Fibroblast of mammary gland (primary cell): ENCODE results near the gene RGPD3.

Experiments used
- DNase-seq: peaks from one replicate; pipeline ENCODE4 v3.0.0-alpha.2; 2010; ENCODE audit warnings: low read depth
- H3K4me3 ChIP-seq: 2 replicates; pipeline ENCODE4 v1.5.1; 2011; ENCODE audit warnings: low read depth, mild to moderate bottlenecking, low read length, moderate library complexity; ENCODE audit not compliant: control insufficient read depth
- CTCF ChIP-seq: conservative IDR thresholded peaks from 2 replicates; pipeline ENCODE4 v1.5.1; 2011; ENCODE audit warnings: low read depth, low read length, inconsistent platforms; ENCODE audit not compliant: control insufficient read depth, insufficient read depth

Gene RGPD3

GRCh38 chr2:106356291-106356690 is 111.9 kb downstream of the RGPD3 start:
- TF ChIP-seq CTCF: no peak
- H3K4me3 ChIP-seq: no peak overlapping the region
- DNase-seq: no peak

GRCh38 chr2:106353676-106354075 is 114.5 kb downstream of the RGPD3 start:
- no peak for TF ChIP-seq CTCF
- no peak for DNase-seq
- no peak overlapping the region for H3K4me3 ChIP-seq

- TF ChIP-seq CTCF: no peak
- no peak overlapping the region for H3K4me3 ChIP-seq
- DNase-seq: no peak
These were observed 117.2 kb downstream of the RGPD3 start for GRCh38 chr2:106350980-106351379.

- DNase-seq: no peak
- H3K4me3 ChIP-seq: no peak overlapping the region
- no peak for TF ChIP-seq CTCF
These were observed 123.9 kb downstream of the RGPD3 start for GRCh38 chr2:106344302-106344701.

- TF ChIP-seq CTCF: no peak
- no peak for DNase-seq
- H3K4me3 ChIP-seq: no peak overlapping the region
These were observed 124.9 kb downstream of the RGPD3 start for GRCh38 chr2:106343274-106343673.

- TF ChIP-seq CTCF: no peak
- no peak for DNase-seq
- H3K4me3 ChIP-seq: no peak overlapping the region
These were observed 125.4 kb downstream of the RGPD3 start for GRCh38 chr2:106342831-106343251.

GRCh38 chr2:106341666-106342065 is 126.5 kb downstream of the RGPD3 start:
- no peak for DNase-seq
- no peak overlapping the region for H3K4me3 ChIP-seq
- no peak for TF ChIP-seq CTCF
